Activated CD4-positive, alpha-beta T cell treated with anti-CD3 and anti-CD28 coated beads, Interleukin-10, Interleukin-2, amounts not matched to agents 100 ng/mL and 50 ng/mL, durations not matched to agents 16 hours and 8 hours (primary cell): ENCODE results near the gene SLC30A3.
A peak's percentile ranks its signal among the peaks of the same experiment; 100 is the strongest.

Source experiments
- DNase-seq: peaks from one replicate; pipeline ENCODE4 v3.0.0-alpha.2; 2020

SLC30A3 gene

DNA sequence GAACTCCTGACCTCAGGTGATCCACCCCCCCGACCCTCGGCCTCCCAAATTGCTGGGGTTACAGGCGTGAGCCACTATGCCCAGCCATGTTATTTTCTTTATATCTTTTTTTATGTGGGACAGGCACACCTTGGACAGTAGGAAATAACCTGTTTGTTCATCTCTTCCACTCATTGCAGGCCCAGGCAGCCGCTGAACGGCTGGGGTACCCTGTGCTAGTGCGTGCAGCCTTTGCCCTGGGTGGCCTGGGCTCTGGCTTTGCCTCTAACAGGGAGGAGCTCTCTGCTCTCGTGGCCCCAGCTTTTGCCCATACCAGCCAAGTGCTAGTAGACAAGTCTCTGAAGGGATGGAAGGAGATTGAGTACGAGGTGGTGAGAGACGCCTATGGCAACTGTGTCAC is 37.3 kb downstream of the SLC30A3 start:
- DNase-seq: no peak

DNA sequence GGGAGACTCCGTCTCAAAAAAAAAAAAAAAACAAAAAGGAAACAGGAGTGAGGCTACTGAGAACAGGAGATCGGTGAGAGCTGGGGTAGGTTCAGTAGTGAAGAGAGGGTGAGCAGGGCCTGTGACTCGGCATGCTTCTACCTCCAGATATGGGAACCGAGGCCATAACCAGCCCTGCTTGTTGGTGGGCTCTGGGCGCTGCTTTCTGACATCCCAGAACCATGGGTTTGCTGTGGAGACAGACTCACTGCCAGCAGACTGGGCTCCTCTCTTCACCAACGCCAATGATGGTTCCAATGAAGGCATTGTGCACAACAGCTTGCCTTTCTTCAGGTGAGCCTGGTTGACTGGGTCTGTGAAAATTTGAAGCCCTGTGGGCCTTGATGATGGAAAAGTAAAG is 39.4 kb downstream of the SLC30A3 start:
- DNase-seq: no peak

DNA sequence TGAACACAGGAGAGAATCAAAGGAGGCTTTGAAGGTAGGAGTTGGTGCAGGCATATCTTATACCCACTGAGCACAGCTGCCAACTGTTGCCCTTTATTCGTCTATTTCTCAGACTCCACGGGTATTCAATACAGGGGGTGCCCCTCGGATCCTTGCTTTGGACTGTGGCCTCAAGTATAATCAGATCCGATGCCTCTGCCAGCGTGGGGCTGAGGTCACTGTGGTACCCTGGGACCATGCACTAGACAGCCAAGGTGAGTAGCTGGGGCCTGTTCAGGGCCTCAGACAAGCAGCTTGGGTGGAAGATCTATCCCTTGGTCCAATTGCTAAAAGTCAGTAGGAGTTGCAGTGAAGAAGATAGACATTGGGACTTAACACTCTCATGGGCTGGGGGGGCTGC is 40.4 kb downstream of the SLC30A3 start:
- DNase-seq: no peak

DNA sequence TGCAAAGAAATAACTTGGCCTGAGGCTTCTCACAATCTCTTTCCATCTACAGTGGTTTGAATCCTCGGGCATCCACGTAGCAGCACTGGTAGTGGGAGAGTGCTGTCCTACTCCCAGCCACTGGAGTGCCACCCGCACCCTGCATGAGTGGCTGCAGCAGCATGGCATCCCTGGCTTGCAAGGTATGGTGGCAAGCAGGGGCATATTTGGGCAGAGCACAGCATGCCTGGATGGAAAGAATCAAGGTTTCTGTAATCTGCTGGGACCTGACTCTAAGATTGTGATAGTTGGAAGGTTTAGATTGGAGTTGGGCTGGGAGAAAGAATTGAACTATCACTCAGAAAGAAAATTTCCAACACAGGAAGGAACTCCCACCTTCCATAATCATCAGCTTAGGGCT is 41.7 kb downstream of the SLC30A3 start:
- DNase-seq: no peak

DNA sequence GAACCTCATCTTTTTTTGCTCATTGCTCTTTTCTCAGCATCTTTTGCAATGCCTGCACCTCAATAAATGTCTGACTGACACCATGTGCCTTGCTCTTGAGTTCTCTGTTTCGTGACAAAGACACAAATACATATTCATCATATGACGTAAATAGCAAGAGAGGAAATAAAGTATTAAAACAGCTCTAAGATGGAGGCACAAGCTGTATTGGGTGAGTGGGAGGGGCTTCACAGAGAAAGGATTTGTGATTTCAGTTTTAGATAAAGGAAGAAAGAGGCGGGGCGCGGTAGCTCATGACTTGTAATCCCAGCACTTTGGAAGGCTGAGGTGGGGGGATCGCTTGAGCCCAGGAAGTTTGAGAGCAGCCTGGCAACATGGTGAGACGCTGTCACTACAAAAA is 42.8 kb downstream of the SLC30A3 start:
- DNase-seq: no peak

DNA sequence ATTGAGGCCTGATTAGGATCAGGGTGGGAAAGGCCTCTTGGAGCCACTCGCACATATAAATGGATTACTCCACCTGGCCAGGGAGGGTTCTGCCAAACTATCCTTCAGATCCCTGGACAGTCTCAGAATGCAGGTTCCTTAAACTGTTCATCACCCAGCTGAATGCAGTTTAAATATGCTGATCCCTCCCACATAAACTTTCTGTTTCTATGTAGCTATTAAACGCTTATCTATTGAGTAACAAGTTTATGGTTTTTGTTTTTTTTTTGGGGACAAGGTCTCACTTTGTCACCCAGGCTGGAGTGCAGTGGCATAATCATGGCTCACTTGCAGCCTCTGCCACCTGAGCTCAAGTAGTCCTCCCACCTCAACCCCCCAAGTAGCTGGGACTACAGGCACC is 43.8 kb downstream of the SLC30A3 start:
- no peak for DNase-seq

DNA sequence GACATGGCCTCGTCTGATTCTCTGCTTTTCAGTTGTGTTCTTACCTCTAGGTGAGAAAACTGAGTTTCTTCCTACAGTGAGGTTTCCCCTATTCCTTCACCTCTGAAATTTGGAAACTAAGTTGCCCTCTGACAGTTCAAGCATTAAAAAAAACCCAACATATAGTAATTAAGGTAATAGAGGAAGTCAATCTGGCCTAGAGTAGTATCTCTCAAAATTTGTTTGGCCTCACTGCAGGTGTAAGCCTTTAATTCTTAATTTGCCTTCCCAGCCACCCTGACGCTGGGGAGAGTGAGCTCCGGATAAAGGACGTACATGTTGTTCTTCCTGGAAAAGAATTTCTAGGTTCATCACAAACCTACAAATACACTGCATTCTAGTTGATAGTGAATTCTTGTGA is 44.2 kb downstream of the SLC30A3 start:
- no peak for DNase-seq

DNA sequence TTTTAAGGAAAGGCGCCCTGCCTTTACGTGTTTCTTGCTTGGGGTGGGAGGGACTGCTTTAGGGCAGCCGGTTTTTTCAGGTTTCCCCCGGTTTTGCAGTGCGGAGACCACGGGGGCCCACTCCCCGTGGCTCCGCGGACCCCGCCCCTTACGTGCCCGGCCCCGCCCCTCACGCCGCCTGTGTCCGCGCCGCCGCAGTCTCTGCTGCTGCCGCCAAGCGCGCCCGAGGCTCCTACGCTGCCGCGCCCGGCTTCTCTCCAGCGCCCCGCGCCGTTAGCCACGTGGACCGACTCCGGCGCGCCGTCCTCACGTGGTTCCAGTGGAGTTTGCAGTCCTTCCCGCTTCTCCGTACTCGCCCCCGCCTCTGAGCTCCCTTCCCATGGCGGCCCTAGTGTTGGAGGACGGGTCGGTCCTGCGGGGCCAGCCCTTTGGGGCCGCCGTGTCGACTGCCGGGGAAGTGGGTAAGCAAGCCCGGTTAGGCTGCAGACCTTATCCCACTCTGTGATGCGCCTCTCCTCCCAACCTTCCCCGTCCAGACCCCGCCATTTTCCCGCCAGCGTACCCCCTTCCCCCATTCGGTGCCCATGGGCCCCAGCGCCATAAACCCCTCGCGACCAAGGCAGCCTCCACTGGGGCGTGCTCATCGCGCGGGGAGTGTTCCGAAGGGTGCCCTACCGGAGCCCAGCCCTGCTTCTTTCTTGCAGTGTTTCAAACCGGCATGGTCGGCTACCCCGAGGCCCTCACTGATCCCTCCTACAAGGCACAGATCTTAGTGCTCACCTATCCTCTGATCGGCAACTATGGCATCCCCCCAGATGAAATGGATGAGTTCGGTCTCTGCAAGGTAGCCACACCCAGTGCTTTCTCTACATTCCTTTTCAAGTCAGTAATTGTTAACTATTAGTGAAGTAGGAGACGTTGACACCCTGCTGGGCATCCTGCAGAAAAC is 45.4 kb downstream of the SLC30A3 start, which contains the start of gene CAD:
Gene CAD, plus strand, starts transcription at position 197 of the 949 bp plus-strand sequence. Its CDS starts 183 bp downstream, at position 380.
- DNase-seq: peak; percentile 93

DNA sequence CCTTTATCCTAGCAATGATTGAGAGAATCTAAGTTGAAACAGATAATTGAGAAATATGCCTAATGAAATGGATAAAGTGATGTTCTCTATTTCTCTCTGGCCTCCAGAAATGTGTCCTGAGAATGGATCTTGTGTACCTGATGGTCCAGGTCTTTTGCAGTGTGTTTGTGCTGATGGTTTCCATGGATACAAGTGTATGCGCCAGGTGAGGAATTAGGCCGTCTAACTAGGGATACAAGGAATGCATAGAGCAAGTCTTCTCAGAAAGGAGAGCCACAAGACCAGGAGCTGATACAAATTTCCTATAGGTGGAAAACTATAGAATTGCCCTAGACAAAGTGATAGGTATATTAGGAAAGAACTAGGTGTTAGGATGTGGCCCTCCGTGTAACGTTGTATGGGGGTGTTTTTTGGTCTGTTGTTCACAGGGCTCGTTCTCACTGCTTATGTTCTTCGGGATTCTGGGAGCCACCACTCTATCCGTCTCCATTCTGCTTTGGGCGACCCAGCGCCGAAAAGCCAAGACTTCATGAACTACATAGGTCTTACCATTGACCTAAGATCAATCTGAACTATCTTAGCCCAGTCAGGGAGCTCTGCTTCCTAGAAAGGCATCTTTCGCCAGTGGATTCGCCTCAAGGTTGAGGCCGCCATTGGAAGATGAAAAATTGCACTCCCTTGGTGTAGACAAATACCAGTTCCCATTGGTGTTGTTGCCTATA is 46.3 kb downstream of the SLC30A3 start:
- DNase-seq: no peak

DNA sequence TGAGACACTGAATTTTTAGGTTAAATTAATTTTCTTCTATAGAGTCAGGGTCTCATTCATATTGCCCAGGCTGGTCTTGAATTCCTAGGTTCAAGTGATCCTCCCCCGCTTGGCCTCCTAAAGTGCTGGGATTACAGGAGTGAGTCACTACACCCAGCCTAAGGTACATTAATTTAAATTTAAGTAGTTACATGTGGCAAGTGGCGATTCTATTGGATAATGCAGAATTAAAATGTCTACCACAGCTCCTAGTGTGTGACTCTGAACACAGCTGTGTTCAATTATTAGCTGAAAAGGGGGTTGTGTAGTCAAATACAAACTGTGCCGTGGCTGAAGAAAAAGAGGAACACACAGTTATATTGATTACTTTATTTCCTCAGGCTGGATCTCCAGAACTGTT is 47.9 kb downstream of the SLC30A3 start:
- no peak for DNase-seq

DNA sequence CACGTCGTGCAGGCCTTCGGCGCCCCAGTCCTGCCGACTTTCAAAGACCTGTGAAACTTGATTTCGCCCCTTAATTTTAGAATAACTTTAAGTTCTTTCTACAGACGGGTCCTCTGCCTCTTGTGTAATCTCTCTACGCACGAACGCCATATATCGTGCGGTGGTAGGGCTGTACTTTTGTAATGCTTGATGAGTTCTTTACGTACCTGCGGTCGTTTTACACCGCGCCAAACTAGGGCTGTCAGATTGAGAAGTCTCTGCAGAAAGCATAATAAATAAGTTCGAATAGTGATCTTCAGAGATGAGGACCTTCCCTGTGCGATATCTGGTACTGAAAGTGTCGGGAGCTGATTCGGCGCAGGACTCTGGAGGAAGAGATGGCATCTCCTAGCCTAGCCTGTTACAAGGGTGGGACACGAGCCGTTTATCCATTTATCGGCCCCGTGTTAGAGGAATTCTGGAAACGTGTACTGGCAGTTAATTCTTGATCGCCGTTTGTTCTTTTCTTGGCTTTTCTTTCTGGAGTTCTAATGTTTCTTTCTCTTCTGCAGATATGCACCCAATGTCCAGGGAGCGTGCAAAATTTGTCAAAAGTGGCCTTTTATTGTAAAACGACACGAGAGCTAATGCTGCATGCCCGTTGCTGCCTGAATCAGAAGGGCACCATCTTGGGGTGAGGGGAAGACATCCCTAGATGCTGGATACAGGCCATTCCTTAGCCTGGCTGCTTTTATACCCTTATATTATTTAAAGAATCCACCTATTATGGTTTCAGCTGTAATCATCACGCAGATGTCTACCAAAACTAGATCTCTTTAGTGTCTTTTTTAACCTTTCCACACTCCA is 50.0 kb downstream of the SLC30A3 start:
- DNase-seq: peak; percentile 46

DNA sequence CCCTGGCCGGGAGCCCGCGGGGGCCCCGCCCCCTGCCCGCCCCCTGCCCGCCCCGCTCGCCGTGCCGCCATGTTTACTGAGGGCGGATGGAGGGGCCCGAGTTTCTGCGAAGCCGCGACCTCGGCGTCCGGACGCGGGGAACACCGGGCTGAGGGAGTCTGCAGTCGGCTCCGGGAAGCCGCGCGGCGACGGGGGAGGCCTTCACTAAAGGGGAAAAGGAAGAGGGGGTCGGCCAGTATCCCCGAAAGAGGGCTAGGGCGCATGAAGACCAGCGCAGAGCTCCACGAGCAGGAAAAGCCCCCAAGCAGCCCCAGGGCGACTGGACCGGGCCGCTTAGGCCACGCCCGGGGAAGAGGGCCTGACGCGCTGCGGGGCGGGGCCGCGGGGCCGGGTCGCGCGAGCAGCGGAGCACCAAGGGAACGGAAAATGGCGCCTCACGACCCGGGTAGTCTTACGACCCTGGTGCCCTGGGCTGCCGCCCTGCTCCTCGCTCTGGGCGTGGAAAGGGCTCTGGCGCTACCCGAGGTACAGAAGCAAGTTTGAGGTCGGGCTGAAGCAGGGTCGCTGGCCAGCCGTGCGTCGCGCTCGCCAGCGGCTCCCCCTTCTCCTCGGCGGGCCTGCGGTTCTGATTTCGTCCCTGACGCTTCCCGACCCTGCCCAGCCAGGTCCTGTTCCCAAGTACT is 50.8 kb downstream of the SLC30A3 start, which contains the start of the genes ATRAID and SLC5A6:
Gene ATRAID, plus strand, starts transcription at position 99 of the 683 bp plus-strand sequence. Its CDS starts 328 bp downstream, at position 427.
Gene SLC5A6, minus strand, starts transcription at position 326 of the 683 bp plus-strand sequence. CDS start 4,618 bp downstream, outside the sequence.
- DNase-seq: peak; percentile 93

DNA sequence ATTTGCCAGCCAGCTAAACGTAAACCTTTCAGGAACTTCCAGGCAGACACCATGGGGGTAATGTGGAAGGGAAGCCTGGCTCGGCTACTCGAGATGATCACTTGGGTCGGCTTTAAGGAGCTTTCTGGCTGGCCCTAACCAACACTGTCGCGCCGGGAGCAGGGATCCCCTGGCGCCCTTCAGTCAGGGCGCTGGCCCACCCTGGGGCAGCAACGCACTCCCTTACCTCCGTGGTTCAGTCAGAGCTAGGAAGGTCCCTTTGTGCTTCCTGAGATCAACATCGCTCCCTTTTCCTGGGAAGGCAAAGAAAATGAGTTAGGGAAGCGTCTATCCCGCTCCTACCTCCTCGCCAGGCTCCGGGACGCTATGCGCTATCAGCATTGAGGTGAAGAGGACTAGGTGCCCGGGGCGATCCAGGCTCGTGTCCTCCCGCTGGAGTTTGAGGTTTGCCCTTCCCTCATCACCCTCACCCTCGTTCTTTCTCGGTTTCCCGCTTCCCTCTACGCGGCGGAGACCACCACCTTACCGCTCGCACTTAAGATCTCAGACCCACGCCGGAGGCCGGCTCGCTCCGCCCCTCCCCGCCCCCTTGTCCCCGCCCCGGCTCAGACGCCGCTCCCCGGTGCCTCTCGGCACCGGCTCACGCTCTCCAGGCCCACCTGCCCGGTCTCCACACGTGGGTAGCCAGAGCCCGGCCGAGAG is 51.5 kb downstream of the SLC30A3 start:
- peak; percentile 13 for DNase-seq

DNA sequence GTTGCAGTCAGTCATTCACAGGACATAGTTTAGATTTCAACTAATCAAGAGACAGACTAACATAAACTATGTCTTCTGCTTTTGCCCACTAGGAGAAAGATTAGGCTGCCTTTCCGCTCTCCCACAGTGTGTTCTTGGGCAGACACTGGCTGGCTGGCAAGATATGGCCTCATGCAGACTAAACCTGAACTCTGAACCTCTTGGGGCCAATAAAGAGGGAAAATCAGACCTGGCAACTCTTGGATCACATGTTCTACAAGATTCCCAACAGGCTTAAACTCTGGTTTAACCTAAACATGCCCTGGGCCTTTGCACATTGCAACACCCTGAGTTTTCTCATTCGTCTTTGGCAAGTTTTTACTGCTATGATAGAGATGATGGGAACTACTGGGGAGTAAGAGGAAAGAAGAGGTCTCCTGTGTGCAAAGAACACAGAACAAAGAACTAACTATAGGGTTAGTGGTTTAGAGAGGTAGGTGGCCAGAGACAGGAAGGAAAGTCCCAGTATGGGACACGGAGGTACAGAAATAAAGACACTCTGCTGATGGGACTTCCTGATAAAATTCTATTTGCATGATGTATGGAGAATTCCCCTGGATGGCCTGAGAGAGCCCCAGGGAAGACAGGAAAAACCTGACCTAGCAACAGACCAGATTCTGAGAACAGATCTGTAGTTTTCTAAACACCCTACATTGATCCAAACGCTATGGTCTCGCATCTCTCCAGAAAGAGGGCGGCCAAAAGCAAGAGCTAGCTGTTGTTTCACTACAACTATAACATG is 53.0 kb downstream of the SLC30A3 start:
- no peak for DNase-seq

DNA sequence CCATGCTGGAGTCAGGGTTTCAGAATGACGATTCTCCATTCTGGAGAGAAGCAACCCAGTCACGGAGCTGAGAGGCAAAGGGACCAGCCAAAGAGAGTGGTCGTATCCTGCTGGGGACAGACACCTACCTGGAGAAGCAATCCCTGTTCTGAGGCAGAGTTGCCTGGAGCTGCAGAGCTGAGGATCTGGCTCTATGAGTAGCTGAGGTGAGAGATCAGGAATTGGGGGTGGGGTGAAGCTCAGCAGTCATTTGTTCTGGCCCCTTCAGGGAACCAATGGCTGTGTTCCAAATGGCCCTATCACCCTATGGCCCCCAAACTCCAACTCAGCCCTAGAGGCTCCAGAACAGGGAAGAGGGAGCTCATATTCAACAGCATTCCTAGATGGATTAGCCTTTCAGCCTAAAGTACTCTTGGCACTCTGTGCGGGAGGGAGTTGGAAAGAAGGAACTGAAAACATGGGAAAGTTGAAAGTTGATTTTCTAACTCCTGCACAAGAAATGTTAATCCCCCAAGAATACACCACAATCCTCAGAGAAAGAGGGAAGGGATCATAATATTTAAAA is 54.3 kb downstream of the SLC30A3 start:
- no peak for DNase-seq

DNA sequence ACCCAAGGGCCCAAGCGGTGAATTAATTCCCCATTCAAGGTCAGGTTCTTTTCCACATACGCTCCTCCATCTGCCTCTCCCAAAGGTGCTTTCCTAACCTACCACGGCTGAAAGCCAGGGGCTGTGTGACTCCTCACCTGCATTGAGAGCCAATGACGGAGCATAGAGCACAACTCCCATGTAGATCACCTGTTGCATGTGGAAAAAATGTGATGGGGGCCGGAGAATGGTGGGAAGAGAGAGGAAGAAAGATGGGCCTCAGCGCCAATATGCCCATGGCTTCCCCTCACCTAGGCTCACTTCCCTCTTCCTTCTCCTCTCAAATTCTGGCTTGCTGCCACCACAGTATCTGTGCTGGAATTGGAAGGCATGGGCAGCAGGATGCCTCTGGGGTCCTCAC is 56.5 kb downstream of the SLC30A3 start:
- no peak for DNase-seq

DNA sequence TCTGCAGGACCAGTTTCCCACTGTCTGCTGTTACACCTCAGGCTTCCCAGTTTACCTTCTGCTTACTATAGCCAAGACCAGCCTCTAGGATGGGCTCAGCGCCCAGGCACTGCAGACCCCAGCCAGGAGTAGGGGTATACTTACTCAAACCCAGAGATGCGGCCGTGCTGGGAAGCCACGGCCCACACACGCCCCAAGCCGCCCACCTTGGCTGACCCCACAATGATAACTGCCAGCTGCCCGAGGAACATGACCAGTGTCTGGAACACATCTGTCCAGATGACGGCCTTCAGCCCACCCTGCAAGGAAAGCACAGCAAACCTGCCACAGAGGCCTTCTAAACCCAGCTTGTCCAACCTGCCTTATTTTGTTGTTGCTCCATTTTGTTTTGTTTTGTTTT is 57.6 kb downstream of the SLC30A3 start:
- DNase-seq: no peak

DNA sequence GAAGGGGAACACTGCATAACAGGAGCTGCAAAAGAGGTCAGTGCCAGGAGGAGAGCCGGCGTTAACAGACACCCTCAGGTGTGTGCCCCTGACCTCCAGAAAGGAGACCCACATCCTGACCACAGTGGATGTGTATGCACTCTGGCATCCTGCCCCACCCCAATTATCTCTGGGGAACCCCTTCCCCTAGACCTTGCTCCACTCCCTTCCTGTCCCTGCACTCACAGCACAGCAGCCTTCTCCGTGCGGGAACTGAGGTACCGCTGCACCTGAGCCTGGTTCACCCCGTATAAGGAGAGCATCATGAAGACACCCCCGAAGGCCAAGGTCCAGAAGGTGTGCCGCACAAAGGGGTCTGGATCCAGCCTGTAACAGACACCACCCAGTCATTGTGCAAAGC is 58.3 kb downstream of the SLC30A3 start:
- DNase-seq: no peak

DNA sequence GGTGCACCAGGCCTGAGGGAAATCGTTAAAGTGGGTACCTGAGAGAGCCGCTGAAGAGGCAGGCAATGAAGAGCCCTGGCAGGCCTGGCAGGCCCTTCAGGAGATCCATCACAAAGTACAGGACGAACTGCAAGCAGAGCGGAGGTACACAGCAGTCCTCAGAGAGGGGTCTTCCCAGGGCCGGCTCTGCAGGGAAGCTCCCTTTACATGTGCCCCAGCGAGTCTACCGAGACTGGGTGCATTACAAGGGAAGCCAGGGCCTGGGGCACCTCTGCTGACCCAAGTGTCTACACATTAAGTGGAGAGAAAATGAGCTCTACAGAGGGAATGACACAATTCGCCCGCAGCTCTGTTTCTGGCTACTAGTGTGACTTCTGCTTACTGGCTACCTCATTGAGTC is 59.1 kb downstream of the SLC30A3 start:
- no peak for DNase-seq
